ENCODE data around the gene LGALS9C.
"Not testable (repeated sequence)": the region's sequence is repeated elsewhere in the genome, so short reads cannot be mapped to it uniquely, and the experiment has no call there.

Gene LGALS9C

GRCh38 chr17:18476508-18477308 is at the start of gene LGALS9C:
LGALS9C (plus strand) TSS chr17:18476789; CDS start chr17:18476855, 66 bp downstream.
- DNase-seq = not testable (repeated sequence)

- DNase-seq = not testable (repeated sequence)
Measured at GRCh38 chr17:18432206-18432605, 44.4 kb upstream of the LGALS9C start.

GRCh38 chr17:18439465-18439870 is 37.1 kb upstream of the LGALS9C start:
- DNase-seq = not testable (repeated sequence)

- DNase-seq = peak; percentile 42
Measured at GRCh38 chr17:18442093-18442492, 34.5 kb upstream of the LGALS9C start.

GRCh38 chr17:18442532-18442931 is 34.1 kb upstream of the LGALS9C start:
- DNase-seq = not testable (repeated sequence)

- not testable (repeated sequence) for DNase-seq
Measured at GRCh38 chr17:18447476-18448205, 28.9 kb upstream of the LGALS9C start.

- DNase-seq = not testable (repeated sequence)
Measured at GRCh38 chr17:18448311-18448710, 28.3 kb upstream of the LGALS9C start.

GRCh38 chr17:18449833-18450232 is 26.8 kb upstream of the LGALS9C start:
- not testable (repeated sequence) for DNase-seq

- DNase-seq = not testable (repeated sequence)
Measured at GRCh38 chr17:18450998-18451397, 25.6 kb upstream of the LGALS9C start.

GRCh38 chr17:18451969-18452368 is 24.6 kb upstream of the LGALS9C start:
- not testable (repeated sequence) for DNase-seq

GRCh38 chr17:18459035-18459434 is 17.6 kb upstream of the LGALS9C start:
- not testable (repeated sequence) for DNase-seq

- not testable (repeated sequence) for DNase-seq
Measured at GRCh38 chr17:18463831-18464502, 12.6 kb upstream of the LGALS9C start.

- not testable (repeated sequence) for DNase-seq
Measured at GRCh38 chr17:18466250-18466983, 10.2 kb upstream of the LGALS9C start.

- not testable (repeated sequence) for DNase-seq
Measured at GRCh38 chr17:18467001-18467400, 9.6 kb upstream of the LGALS9C start.

- not testable (repeated sequence) for DNase-seq
Measured at GRCh38 chr17:18468472-18469171, 8.0 kb upstream of the LGALS9C start.

- DNase-seq = not testable (repeated sequence)
Measured at GRCh38 chr17:18469837-18470236, 6.8 kb upstream of the LGALS9C start.

- DNase-seq = not testable (repeated sequence)
Measured at GRCh38 chr17:18470345-18470930, 6.2 kb upstream of the LGALS9C start.

- DNase-seq = not testable (repeated sequence)
Measured at GRCh38 chr17:18473967-18474366, 2.6 kb upstream of the LGALS9C start.

GRCh38 chr17:18474754-18475153 is 1.8 kb upstream of the LGALS9C start:
- DNase-seq = not testable (repeated sequence)

GRCh38 chr17:18477367-18477766 is 778 bp downstream of the LGALS9C start:
- not testable (repeated sequence) for DNase-seq

GRCh38 chr17:18478362-18478761 is 1.8 kb downstream of the LGALS9C start:
- DNase-seq = not testable (repeated sequence)
